Natural killer cell (primary cell): ENCODE data around the gene AOC3. TPM values are rescaled to one million over a fixed set of nuclear protein-coding genes. Genes with fewer than 3 reads are reported as not detected.

Experiments used
- ATAC-seq, 3 donors: fragments of 150-1000 bp in 2 of 3; fragments of 200-7000 bp in 1 of 3; cut with Tn5 transposase; 1 replicate in 1 of 3; 2 replicates in 2 of 3; pipeline ENCODE4 v1.10.0; 2021; ENCODE audit warnings: mild to moderate bottlenecking in 2 of 3, moderate library complexity in 2 of 3
- DNase-seq, 2 donors: peaks; one replicate each; pipeline versions ENCODE4 v3.0.0 to v3.0.0-alpha.2; 2013 to 2021; ENCODE audit warnings: mixed read lengths in 1 of 2
- H3K27ac ChIP-seq: one replicate; pipeline ENCODE4 v1.5.1; 2013; ENCODE audit warnings: mild to moderate bottlenecking, low read length
- H3K27me3 ChIP-seq: one replicate; pipeline ENCODE4 v1.6.1; 2013; ENCODE audit warnings: low read length; ENCODE audit not compliant: control insufficient read depth, insufficient read depth
- H3K36me3 ChIP-seq: one replicate; pipeline ENCODE4 v1.6.1; 2013; ENCODE audit warnings: low read length; ENCODE audit not compliant: control insufficient read depth, insufficient read depth
- H3K4me1 ChIP-seq: one replicate; pipeline ENCODE4 v1.6.1; 2013; ENCODE audit warnings: low read length; ENCODE audit not compliant: control insufficient read depth, insufficient read depth
- H3K4me3 ChIP-seq: one replicate; pipeline ENCODE4 v1.5.1; 2013; ENCODE audit warnings: low read length
- H3K9me3 ChIP-seq: one replicate; pipeline ENCODE4 v1.6.1; 2013; ENCODE audit warnings: low read length; ENCODE audit not compliant: control insufficient read depth, insufficient read depth
- H3K27ac Mint-ChIP-seq, 2 donors: one replicate each; pipeline ENCODE4 v1.8.0; 2022; ENCODE audit warnings: mild to moderate bottlenecking in 2 of 2, mixed read lengths in 2 of 2, moderate library complexity in 1 of 2
- H3K27me3 Mint-ChIP-seq, 2 donors: one replicate each; pipeline ENCODE4 v1.8.0; 2022; ENCODE audit warnings: low read depth in 2 of 2, mixed read lengths in 2 of 2
- H3K36me3 Mint-ChIP-seq: one replicate; pipeline ENCODE4 v1.8.0; 2022; ENCODE audit warnings: mixed read lengths
- H3K4me1 Mint-ChIP-seq, 2 donors: one replicate each; pipeline ENCODE4 v1.8.0; 2022; ENCODE audit warnings: mixed read lengths in 2 of 2
- H3K4me3 Mint-ChIP-seq: one replicate; pipeline ENCODE4 v1.8.0; 2022; ENCODE audit warnings: mild to moderate bottlenecking, moderate library complexity, mixed read lengths
- H3K9me3 Mint-ChIP-seq, 2 donors: one replicate each; pipeline ENCODE4 v1.8.0; 2022; ENCODE audit warnings: mixed read lengths in 2 of 2
- WGBS: methylation state at CpG from one replicate; pipeline ENCODE4 v1.1.7; 2013; ENCODE audit warnings: missing lambda C conversion rate; ENCODE audit not compliant: insufficient coverage; 5-methylcytosine and 5-hydroxymethylcytosine counted together
- intact Hi-C: fragments of 100-400 bp; cut with micrococcal nuclease; formaldehyde crosslinking; loops from one replicate; pipeline ENCODE4 v1.14.2; 2022
- total RNA-seq, 4 donors: library from RNA; stranded (reverse); fragments of 120-200 nt in 1 of 4; gene quantifications; one replicate each; pipeline versions ENCODE4 v1.2.3 to v1.2.4, GENCODE V29; 2013 to 2022
- TF ChIP-seq, protein P1 (sequence below): fragments of 200-600 bp; IDR thresholded peaks from one replicate; pipeline ENCODE4 v1.8.0; 2022; ENCODE audit warnings: antibody characterized with exemption

AOC3 gene, protein sequence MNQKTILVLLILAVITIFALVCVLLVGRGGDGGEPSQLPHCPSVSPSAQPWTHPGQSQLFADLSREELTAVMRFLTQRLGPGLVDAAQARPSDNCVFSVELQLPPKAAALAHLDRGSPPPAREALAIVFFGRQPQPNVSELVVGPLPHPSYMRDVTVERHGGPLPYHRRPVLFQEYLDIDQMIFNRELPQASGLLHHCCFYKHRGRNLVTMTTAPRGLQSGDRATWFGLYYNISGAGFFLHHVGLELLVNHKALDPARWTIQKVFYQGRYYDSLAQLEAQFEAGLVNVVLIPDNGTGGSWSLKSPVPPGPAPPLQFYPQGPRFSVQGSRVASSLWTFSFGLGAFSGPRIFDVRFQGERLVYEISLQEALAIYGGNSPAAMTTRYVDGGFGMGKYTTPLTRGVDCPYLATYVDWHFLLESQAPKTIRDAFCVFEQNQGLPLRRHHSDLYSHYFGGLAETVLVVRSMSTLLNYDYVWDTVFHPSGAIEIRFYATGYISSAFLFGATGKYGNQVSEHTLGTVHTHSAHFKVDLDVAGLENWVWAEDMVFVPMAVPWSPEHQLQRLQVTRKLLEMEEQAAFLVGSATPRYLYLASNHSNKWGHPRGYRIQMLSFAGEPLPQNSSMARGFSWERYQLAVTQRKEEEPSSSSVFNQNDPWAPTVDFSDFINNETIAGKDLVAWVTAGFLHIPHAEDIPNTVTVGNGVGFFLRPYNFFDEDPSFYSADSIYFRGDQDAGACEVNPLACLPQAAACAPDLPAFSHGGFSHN
- 1 to 10 TPM in 1 of 3 donors, under 1 TPM in 2; 0.52 to 1.0 (median 0.73) TPM for total RNA-seq
- 0.20 TPM for total RNA-seq (2013)

DNA sequence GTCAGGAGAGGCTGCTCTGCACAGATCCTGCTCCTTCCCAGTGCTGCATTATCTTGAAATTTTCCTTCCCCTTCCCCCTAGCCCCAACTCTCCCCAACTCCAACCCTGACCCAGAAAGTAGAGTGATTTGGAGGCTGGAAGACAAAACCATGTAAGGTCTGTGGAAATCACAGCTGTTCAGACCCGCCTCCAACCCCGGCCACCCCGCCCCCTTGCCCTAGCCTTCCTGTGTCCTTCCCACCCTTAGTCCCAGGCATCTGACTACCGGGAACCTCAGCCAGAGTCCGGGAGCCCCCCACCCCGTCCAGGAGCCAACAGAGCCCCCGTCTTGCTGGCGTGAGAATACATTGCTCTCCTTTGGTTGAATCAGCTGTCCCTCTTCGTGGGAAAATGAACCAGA lies at the start of gene AOC3:
Gene AOC3 (plus strand): TSS at position 246 of the 400 bp plus-strand sequence. CDS start 145 bp downstream, at position 391.
- H3K4me1 ChIP-seq, result peaks cover 6% of the 10 kb centered on the region
- H3K27me3 Mint-ChIP-seq, result peaks cover 0 to 3% of the 10 kb centered on the region in 2 donors
- H3K36me3 ChIP-seq, result no peaks in the 10 kb centered on the region
- TF ChIP-seq, protein P1, sequence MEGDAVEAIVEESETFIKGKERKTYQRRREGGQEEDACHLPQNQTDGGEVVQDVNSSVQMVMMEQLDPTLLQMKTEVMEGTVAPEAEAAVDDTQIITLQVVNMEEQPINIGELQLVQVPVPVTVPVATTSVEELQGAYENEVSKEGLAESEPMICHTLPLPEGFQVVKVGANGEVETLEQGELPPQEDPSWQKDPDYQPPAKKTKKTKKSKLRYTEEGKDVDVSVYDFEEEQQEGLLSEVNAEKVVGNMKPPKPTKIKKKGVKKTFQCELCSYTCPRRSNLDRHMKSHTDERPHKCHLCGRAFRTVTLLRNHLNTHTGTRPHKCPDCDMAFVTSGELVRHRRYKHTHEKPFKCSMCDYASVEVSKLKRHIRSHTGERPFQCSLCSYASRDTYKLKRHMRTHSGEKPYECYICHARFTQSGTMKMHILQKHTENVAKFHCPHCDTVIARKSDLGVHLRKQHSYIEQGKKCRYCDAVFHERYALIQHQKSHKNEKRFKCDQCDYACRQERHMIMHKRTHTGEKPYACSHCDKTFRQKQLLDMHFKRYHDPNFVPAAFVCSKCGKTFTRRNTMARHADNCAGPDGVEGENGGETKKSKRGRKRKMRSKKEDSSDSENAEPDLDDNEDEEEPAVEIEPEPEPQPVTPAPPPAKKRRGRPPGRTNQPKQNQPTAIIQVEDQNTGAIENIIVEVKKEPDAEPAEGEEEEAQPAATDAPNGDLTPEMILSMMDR, result no peak
- ATAC-seq (no peak), DNase-seq (no peak)
- no peak within 1 kb of the TSS for H3K4me3 ChIP-seq
- no peaks in the 10 kb centered on the region for H3K9me3 Mint-ChIP-seq
- H3K27me3 ChIP-seq, result no peaks in the 10 kb centered on the region
- no peak within 1 kb of the TSS for H3K27ac Mint-ChIP-seq
- H3K9me3 ChIP-seq, result no peaks in the 10 kb centered on the region
- no peaks in the 10 kb centered on the region for H3K36me3 Mint-ChIP-seq
- 80% methylated on average over 9 of the region's 9 CpGs for WGBS
- no peak within 1 kb of the TSS for H3K27ac ChIP-seq
- intact Hi-C loops, result no loop called here
- no peak within 1 kb of the TSS for H3K4me3 Mint-ChIP-seq
- H3K4me1 Mint-ChIP-seq, result peaks cover 0 to 6% of the 10 kb centered on the region in 2 donors

DNA sequence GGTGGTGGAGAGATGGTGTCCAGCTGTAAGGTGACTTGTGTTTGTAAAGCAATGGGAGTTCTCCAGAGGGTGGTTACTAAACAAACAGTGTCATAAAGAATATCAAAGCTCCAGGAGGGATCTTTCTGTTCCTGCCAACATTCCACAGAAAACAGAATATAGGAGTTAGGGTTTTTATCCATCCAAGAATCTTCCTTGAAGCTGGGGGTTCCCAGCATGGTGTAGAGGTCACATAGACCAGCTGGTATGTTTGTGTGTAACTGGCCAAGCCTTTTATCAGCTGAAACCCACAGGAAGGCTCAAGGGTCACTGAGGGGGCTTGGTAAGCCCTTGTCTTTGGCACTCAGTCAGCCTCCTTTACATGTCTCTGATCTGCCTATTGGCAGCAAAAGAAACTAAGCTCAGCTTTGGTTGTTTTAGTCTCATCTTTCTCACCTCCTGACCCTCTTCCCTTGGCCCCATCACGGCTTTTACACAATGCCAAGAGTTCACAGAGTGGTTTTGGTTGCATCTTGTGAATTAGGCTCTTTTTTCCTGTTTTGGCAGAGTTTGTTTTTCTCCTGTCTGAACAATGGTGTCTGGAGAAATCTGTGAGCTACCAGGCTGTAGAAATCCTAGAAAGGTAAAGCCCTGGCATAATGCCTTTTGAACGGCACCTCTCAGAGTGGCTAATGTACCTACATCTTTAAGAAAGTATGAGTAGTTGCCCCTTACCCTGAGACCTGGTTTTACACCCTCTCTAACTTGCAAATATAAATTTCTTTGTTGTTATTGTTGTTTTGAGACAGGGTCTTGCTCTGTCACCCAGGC lies 47.7 kb upstream of the AOC3 start:
- no peaks in the 10 kb centered on the region for H3K36me3 Mint-ChIP-seq
- 84% methylated on average over 2 of the region's 2 CpGs for WGBS
- peaks cover 7% of the 10 kb centered on the region in 2 donors for H3K4me1 Mint-ChIP-seq
- peaks cover 0 to 3% of the 10 kb centered on the region in 2 donors for H3K27me3 Mint-ChIP-seq
- no peak overlapping the region for H3K4me3 Mint-ChIP-seq
- DNase-seq (no peak), ATAC-seq (no peak)
- Histone ChIP-seq H3K27me3 (no peaks in the 10 kb centered on the region), H3K27ac (no peak overlapping the region), H3K4me1 (peaks cover 8% of the 10 kb centered on the region), H3K9me3 (no peaks in the 10 kb centered on the region), H3K4me3 (no peak overlapping the region), H3K36me3 (no peaks in the 10 kb centered on the region)
- H3K9me3 Mint-ChIP-seq, result no peaks in the 10 kb centered on the region
- intact Hi-C loops, result no loop called here
- TF ChIP-seq, protein P1, result no peak
- H3K27ac Mint-ChIP-seq, result no peak overlapping the region

DNA sequence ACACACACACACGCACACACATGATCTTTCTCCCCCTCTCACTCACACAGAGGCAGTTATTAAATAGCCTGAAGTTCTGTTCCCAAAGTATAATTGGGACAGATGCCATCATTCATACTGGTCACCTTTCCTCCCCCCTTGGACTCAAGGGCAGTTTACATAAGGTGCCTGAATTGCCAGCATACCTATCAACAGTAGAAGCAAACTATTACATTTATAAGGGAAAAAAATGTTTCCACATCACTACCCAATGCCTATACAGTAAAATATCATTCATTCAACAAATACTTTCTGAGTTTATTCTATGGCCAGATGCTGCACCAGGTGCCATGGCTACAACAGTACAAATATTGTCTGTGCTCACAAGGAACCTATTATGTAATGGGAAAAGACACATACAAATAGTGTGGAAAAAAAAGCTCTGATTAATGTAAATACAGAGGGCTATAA lies 46.1 kb upstream of the AOC3 start:
- DNase-seq, result no peak
- no peak overlapping the region for H3K4me3 ChIP-seq
- H3K36me3 ChIP-seq, result peaks cover 8% of the 10 kb centered on the region
- H3K27me3 Mint-ChIP-seq, result no peaks in the 10 kb centered on the region
- no peak overlapping the region for H3K27ac ChIP-seq
- no peak for ATAC-seq
- intact Hi-C loops, result no loop called here
- H3K27ac Mint-ChIP-seq, result no peak overlapping the region
- no peaks in the 10 kb centered on the region for H3K27me3 ChIP-seq
- 96% methylated on average over 1 of the region's 1 CpG for WGBS
- H3K4me3 Mint-ChIP-seq, result no peak overlapping the region
- no peaks in the 10 kb centered on the region for H3K36me3 Mint-ChIP-seq
- H3K4me1 ChIP-seq, result no peaks in the 10 kb centered on the region
- no peaks in the 10 kb centered on the region for H3K4me1 Mint-ChIP-seq
- TF ChIP-seq, protein P1, result no peak
- no peaks in the 10 kb centered on the region for H3K9me3 ChIP-seq
- no peaks in the 10 kb centered on the region for H3K9me3 Mint-ChIP-seq
